GM12864 (cell line): ENCODE measurements around the gene DDX20.
"Not testable (repeated sequence)": the region's sequence is repeated elsewhere in the genome, so short reads cannot be mapped to it uniquely, and the experiment has no call there.

Source experiments
- DNase-seq: peaks from one replicate; pipeline ENCODE4 v3.0.0-alpha.2; 2011; ENCODE audit warnings: low read depth
- H3K4me3 ChIP-seq: 2 replicates; pipeline ENCODE4 v1.5.1; 2011; ENCODE audit warnings: mild to moderate bottlenecking, low read depth, low read length, control low read depth
- TF ChIP-seq, protein P1 (sequence below): IDR thresholded peaks from 2 replicates; pipeline ENCODE4 v1.5.1; 2011; ENCODE audit warnings: low read depth, mild to moderate bottlenecking, moderate library complexity, low read length, control low read depth, inconsistent platforms; ENCODE audit errors: missing control alignments

Gene DDX20

DNA sequence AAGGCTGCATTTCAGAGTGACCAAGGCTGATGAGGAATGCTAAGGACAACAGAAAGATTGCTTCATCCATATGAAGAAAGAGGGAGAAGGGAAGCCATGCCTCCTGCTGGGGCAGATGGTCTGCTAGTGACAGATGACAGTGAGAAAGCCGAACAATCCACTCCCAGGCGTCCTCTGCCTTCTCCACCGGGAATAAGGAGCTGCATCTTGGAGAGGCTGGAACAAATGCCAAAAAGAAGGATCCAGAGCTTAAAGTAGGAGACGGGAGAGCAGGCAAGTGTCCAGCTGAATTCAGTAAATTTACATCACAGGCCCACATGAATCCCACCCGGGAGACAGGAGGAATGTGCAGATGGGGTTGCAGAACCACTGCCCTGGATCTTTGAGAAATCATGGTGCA, 33.4 kb downstream of the DDX20 start:
- no peak for DNase-seq
- TF ChIP-seq, protein P1, sequence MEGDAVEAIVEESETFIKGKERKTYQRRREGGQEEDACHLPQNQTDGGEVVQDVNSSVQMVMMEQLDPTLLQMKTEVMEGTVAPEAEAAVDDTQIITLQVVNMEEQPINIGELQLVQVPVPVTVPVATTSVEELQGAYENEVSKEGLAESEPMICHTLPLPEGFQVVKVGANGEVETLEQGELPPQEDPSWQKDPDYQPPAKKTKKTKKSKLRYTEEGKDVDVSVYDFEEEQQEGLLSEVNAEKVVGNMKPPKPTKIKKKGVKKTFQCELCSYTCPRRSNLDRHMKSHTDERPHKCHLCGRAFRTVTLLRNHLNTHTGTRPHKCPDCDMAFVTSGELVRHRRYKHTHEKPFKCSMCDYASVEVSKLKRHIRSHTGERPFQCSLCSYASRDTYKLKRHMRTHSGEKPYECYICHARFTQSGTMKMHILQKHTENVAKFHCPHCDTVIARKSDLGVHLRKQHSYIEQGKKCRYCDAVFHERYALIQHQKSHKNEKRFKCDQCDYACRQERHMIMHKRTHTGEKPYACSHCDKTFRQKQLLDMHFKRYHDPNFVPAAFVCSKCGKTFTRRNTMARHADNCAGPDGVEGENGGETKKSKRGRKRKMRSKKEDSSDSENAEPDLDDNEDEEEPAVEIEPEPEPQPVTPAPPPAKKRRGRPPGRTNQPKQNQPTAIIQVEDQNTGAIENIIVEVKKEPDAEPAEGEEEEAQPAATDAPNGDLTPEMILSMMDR = no peak
- no peak overlapping the region for H3K4me3 ChIP-seq

DNA sequence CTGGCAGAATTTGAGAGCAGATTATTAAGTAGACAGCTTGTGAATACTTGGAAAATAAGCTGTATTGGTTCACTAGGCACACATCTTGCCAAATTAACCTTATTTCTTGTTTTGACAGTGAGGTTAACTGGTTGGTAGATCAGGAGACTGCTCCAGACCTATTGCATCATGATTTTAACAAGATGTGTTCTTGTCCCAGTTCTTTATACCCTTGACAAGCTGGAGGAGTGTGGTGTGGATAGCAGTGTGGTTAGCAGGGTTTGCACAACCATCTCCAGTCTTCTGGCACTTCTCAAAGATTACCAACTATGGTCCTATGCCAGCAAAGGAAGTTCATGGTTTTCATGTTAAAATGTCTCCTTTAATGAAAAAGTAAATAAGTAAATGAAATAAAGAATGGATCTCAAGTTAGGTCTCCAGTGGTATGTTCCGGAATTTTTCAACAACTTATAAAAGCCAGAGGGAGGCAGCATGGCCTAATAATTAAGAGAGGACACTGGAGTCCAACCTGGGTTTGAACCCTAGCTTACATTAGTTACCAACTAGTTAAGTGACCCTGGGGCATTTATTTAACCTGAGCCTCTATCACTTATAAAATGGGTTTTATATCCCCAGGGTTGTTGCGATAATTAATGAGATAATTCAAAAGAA, 34.1 kb downstream of the DDX20 start:
- DNase-seq = no peak
- TF ChIP-seq, protein P1 = no peak

DNA sequence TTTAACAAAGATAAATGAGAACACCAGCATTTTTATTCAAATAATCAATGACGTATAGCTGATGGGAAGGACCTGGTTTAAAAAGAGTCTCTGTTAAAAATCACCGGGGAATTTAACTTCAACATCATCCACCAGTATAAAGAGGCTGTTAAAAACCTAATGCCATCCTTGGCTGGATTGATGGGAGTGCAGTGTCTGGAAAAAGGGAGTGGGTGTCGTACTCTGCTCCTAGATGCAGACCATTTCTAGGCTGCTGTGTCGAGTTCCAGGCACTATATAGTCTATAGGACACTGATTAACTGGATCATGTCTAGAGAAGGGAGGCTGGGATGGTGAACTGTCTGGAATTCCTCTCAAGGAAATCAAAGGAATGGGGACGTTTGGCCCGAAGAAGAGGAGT, 36.1 kb downstream of the DDX20 start:
- H3K4me3 ChIP-seq = no peak overlapping the region
- DNase-seq = no peak
- TF ChIP-seq, protein P1 = no peak

More for the DNA sequence above, 34.1 kb downstream of the DDX20 start:
- no peak overlapping the region for H3K4me3 ChIP-seq

DNA sequence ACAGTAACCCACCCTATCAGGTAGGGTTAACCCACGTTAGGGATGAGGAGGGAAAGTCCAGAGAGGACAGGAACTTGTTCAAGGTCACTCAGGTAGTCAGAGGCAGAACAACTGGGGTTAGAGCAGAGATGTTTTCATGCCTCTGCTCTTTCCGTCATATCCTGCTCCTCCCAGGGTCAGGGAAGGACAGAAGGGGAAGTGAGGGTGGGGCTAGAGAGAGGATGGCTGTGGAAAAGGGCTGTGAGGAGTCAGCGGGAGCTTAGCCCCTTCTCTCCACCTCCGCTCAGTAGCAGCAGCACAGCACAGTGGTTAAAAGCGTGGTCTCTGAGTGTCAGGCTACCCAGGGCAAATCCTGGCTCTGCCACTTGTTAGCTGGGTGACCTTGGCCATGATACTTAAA, 36.5 kb downstream of the DDX20 start:
- no peak overlapping the region for H3K4me3 ChIP-seq
- TF ChIP-seq, protein P1 = no peak

DNA sequence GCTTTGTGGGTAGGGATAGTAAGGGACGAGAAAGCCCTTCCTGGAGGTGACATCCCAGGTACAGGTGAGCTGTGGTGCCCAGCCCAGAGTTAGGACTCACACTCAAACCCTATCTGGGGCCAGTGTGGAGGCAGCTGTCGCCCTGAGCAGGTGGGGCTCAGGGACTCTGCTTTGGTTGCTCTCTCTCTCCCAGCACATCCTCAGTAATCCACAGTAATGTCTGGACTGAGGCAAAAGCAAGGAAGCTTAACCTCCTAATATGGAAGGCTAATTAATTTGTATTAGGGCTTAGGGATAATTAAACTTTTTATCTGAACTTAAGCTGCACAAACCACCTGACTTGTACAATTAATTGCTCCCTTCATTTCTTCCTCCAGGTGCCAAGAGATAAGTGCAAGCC, 38.2 kb downstream of the DDX20 start:
- no peak for DNase-seq
- H3K4me3 ChIP-seq = no peak overlapping the region
- TF ChIP-seq, protein P1 = no peak

More for the DNA sequence above, 36.5 kb downstream of the DDX20 start:
- DNase-seq = no peak

DNA sequence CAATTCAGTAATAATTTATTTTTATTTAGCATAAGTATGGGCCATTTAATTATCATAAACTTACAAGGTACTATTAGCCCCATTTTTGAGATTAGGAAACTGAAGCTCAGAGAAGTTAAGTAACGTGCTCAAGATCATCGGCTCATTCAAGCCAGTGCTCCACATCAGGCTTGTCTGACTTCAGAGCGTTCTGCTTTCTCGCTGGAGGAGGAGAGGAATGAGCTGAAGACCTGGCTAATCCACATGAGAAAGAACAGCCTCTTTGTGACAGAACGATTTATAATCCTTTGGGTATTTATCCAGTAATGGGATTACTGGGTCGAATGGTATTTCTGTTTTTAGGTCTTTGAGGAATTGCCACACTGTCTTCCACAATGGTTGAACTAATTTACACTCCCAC, 39.7 kb downstream of the DDX20 start:
- TF ChIP-seq, protein P1 = no peak
- DNase-seq = no peak
- H3K4me3 ChIP-seq = no peak overlapping the region

DNA sequence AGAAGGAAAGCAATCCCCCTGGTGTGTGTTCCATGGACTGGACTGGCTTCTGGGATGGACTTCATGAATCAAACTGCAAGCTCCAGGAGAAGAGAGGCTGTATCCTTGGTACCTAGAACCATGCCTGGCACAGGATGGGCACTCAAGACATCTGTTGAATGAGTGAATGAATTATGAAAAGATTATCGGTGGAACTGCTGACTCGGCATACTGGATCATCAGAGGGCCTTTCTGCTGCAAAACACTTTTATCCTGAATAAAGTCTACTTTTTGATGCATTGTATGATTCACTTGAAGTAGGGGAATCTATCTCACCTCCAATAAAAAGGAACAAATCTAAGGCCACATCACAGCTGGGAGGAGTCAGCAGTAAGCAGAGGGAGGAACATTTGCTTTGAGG, 42.9 kb downstream of the DDX20 start:
- no peak for DNase-seq
- no peak overlapping the region for H3K4me3 ChIP-seq
- TF ChIP-seq, protein P1 = no peak

DNA sequence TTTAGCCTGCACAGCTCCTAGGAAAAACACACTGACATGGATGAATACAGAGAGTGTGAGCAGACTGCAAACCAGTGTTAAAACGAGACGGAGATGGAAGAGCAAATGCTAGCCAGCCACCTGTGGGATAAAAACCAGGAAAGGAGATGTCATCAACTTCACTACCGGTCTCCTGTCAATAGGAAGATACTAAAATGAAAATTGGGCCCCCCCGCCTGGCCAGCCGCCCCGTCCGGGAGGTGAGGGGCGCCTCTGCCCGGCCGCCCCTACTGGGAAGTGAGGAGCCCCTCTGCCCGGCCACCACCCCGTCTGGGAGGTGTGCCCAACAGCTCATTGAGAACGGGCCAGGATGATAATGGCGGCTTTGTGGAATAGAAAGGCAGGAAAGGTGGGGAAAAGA, 44.0 kb downstream of the DDX20 start:
- H3K4me3 ChIP-seq, DNase-seq: not testable (repeated sequence)
